ENCODE results near the gene OXSR1. TPM values are rescaled to one million over a fixed set of nuclear protein-coding genes. Genes with fewer than 3 reads are reported as not detected.

The OXSR1 gene
- total RNA-seq (2014; rRNA removed; shearing (Covaris generic)) (39.3 and 41.1 TPM in 2 replicates), polyA plus RNA-seq (2016; fragmentation: Nextera tagmentation; extraction: Ambion mirVana) (15.5 and 16.0 TPM in 2 replicates)
- long read RNA-seq, partial matches to known transcripts, result 4 of 5 reads
- long read RNA-seq, other reads (novel, unspliced or antisense), result 1 of 5 reads

GRCh38 chr3:38164952-38165721, at the start of gene OXSR1:
Gene OXSR1, plus strand, starts transcription at chr3:38165537. Its CDS starts 340 bp downstream, at chr3:38165877.
- H4K20me1 ChIP-seq (replicated peaks; ENCODE audit: insufficient read depth), result peaks cover 33% of the 10 kb centered on the region
- H3K79me2 ChIP-seq (replicated peaks; ENCODE audit: insufficient read depth), result peaks cover 45% of the 10 kb centered on the region
- peaks cover 11% of the 10 kb centered on the region for H3K4me1 ChIP-seq (ENCODE audit: insufficient read depth)

More at GRCh38 chr3:38164952-38165721, at the start of gene OXSR1:
- Mint-ChIP-seq H3K4me1 (peaks cover 18% of the 10 kb centered on the region), H3K9me3 (0 out of 3 replicates have a peak, but pooled peaks cover 2% of the 10 kb centered on the region), H3K4me3 (peak within 1 kb of the TSS; percentile 96), H3K27ac (peak within 1 kb of the TSS; percentile 100), H3K36me3 (ENCODE audit: low read depth) (0 out of 3 replicates have a peak, but pooled peaks cover 4% of the 10 kb centered on the region), H3K27me3 (ENCODE audit: insufficient read depth, low read depth, poor library complexity) (peaks cover 16% of the 10 kb centered on the region)
- Histone ChIP-seq H3F3A (replicated peaks; ENCODE audit: low read depth) (peaks cover 3% of the 10 kb centered on the region; the same call in 1 of the 2 replicates), H3K9me2 (ENCODE audit: insufficient read depth) (no peaks in the 10 kb centered on the region), H3K4me3 (peak within 1 kb of the TSS; percentile 54), H3K27ac (ENCODE audit: low read depth) (peak within 1 kb of the TSS; percentile 86), H3K27me3 (ENCODE audit: insufficient read depth) (no peaks in the 10 kb centered on the region), H3K36me3 (ENCODE audit: insufficient read depth) (no peaks in the 10 kb centered on the region), H2AFZ (peak within 1 kb of the TSS; percentile 52), H3K4me2 (peak within 1 kb of the TSS; percentile 81)
- no peak for TF ChIP-seq NANOG (IDR thresholded peaks at IDR 0.05; ENCODE audit: borderline replicate concordance)
- TF ChIP-seq ZNF462 (CRISPR knock-in tag; IDR thresholded peaks at IDR 0.05), result no peak
- TF ChIP-seq EZH2 (IDR thresholded peaks at IDR 0.05; ENCODE audit: low read depth, unreplicated experiment), result no peak
- no peak for TF ChIP-seq STAT1 (IDR thresholded peaks at IDR 0.05; ENCODE audit: unreplicated experiment)
- peak; percentile 56 for TF ChIP-seq ETS1 (IDR thresholded peaks at IDR 0.05)
- no peak for TF ChIP-seq ZNF331 (CRISPR knock-in tag; IDR thresholded peaks at IDR 0.05; ENCODE audit: low read depth)
- TF ChIP-seq CREB1 (CRISPR knock-in tag; IDR thresholded peaks at IDR 0.05; ENCODE audit: low read depth), result peak; percentile 99
- no peak for TF ChIP-seq ZNF114 (CRISPR knock-in tag; IDR thresholded peaks at IDR 0.05)
- TF ChIP-seq CTCF (conservative IDR thresholded peaks at IDR 0.05; ENCODE audit: low read depth in 2 of 2), result no peak
- no peak for TF ChIP-seq JUNB (IDR thresholded peaks at IDR 0.05; ENCODE audit: unreplicated experiment)
- no peak for TF ChIP-seq REST (IDR thresholded peaks at IDR 0.05; ENCODE audit: unreplicated experiment)
- TF ChIP-seq EZH2phosphoT487 (IDR thresholded peaks at IDR 0.05; ENCODE audit: unreplicated experiment), result no peak
- peak; percentile 90 for TF ChIP-seq POLR2AphosphoS5 (IDR thresholded peaks at IDR 0.05; ENCODE audit: low read depth)
- peak; percentile 99 for DNase-seq (ENCODE audit: low spot score)
- peak; percentile 90 for ATAC-seq
